GM21529 (cell line): ENCODE results near the gene WASF2.
"Not testable (repeated sequence)": the region's sequence is repeated elsewhere in the genome, so short reads cannot be mapped to it uniquely, and the experiment has no call there.

Experiments used
- ATAC-seq: cut with Tn5 transposase; IDR thresholded peaks from one replicate; pipeline ENCODE4 v1.9.1; 2021; ENCODE audit not compliant: unreplicated experiment

WASF2 gene, protein sequence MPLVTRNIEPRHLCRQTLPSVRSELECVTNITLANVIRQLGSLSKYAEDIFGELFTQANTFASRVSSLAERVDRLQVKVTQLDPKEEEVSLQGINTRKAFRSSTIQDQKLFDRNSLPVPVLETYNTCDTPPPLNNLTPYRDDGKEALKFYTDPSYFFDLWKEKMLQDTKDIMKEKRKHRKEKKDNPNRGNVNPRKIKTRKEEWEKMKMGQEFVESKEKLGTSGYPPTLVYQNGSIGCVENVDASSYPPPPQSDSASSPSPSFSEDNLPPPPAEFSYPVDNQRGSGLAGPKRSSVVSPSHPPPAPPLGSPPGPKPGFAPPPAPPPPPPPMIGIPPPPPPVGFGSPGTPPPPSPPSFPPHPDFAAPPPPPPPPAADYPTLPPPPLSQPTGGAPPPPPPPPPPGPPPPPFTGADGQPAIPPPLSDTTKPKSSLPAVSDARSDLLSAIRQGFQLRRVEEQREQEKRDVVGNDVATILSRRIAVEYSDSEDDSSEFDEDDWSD

DNA sequence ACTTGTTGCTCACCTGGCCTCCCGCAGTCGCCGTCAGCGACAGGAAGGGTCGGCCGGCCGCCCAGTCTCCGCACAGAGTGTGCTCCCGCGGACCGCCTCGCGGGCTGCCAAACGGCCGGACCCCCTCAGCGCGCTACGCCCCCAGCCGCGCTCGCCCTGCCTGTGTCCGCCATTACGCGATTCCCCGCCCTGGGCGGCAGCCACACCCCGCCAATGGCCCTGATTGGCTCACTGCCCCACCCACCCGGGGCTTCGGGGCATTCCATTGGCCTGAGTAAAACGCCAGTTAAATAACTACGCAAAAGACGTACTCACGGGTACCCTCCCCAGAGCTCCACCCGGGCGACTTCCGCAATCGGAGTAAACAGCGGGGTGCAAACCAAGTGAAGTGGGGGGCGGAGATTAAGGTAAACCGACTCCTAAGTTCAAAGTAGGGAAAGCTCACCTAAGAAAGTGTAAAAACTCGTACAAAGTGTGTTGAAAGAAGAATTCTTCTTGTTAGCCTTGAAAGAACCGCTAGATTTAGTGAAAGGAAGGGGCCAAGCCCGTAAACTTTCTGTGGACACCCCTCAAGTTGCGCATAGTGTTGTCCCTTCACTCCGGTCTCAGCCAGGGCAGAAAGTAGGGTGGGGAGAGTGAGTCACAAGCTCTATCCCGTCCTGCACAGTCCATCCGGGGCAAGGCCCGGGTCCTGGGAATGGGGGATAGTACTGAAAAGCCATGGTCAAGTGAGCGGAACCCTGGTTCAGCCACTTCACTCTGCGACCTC, at the start of gene WASF2:
WASF2 (minus strand) TSS at position 195 of the 769 bp plus-strand sequence. CDS start 61,277 bp downstream, outside the sequence.
- peak; percentile 84 for ATAC-seq

DNA sequence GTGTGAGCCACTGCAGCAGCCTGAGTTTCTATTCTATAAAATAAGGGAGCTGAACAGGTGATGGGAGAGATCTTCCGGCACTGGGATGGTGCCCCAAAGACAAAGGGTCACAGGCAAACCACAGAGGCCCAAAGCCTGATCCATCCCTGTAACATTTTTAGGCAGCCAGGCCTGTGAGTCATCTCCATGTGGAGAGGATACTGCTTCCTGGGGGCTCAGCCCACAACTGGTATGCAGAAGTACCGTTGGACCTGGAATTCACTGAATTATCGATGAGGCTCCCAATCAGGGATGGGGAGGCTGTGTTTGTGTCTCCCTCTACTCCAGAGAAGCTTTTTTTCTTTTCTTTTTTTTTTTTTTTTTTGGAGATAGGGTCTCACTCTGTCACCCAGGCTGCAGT, 48.8 kb upstream of the WASF2 start:
- ATAC-seq = no peak

DNA sequence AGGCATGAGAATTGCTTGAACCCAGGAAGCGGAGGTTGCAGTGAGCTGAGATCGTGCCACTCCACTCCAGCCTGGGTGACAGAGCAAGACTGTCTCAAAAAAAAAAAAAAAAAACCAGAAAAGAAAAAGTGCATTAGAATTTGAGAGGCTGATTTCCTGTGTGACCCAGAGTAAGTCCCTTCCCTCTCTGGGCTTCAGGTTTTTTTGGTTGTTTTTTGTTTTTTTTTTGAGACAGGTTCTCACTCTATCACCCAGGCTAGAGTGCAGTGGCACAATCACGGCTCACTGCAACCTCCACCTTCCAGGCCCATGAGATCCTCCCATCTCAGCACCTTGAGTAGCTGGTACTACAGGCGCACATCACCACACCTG, 48.3 kb upstream of the WASF2 start:
- not testable (repeated sequence) for ATAC-seq

DNA sequence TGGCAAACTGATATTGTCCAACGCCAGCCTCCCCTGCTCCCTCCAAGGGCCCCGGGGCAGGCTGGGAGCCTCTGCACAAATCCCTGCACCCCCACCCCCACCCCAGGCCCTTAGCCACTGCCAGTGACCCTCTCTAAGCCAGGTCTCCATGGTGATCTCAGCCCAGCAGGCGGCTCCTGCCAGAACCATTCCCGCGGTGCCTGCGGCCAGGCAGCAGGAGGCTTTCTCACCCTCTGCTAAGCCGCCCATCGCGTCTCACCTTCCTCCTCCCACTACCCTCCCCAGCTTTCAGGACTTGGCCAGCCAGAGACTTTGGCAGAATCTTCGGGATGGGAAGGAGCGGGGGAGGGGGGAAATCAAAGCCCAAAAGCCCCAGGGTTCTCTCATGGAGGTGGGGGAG, 46.8 kb upstream of the WASF2 start:
- ATAC-seq = no peak

DNA sequence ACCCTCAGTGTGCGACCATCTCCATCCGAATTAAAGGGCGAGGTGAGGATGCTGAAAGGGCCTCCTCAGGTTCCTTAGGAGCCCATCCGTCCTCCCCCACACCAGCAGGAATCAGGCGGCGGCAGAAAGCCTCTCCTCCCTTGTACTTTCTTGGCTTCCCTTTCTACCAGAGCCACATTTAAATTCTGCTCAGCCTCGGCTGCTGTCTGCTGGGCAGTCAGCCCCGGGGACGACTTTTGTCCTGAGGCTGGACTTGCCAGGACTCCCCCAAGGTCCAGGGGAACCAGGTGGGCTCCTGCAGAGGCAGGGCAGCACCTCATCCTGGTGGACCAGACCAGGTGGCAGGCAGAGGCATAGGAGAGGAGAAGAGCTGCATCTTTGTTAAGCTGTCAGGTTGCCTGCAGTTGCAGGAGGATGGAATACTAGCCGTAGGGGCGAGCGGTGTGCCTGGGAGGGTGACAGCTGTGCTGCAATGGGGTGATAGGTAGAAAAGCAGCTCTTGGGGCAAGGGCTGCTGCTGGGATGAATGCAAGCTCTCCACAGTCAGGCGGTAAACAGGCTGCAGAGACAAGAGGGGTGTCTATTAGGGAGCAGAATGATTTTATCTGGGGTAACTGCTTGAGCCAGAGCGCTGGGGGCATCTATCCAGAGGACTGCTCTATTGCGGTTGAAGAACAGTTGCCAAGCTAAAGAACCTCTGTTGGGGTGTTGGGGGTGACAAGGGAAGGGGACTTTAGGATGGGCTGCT, 46.2 kb upstream of the WASF2 start:
- ATAC-seq = no peak

DNA sequence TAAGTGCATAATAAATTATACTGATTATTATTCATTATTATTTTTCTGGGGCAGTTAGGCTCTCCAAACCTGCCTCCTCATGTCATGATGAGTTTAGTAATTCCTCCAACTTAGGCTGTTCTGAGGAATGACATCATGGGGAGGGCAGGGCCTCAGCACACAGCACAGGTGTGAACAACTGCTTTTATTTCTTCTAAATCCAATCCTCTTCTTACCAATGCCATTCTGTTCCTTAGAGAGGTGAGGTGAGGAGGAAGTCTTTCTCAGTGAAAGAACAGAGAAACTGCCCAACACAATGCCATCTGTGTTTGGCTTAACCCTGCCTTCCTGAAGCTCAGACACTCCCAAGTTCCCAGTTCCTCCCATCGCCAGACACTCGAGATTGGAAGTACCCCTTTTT, 45.4 kb upstream of the WASF2 start:
- no peak for ATAC-seq

DNA sequence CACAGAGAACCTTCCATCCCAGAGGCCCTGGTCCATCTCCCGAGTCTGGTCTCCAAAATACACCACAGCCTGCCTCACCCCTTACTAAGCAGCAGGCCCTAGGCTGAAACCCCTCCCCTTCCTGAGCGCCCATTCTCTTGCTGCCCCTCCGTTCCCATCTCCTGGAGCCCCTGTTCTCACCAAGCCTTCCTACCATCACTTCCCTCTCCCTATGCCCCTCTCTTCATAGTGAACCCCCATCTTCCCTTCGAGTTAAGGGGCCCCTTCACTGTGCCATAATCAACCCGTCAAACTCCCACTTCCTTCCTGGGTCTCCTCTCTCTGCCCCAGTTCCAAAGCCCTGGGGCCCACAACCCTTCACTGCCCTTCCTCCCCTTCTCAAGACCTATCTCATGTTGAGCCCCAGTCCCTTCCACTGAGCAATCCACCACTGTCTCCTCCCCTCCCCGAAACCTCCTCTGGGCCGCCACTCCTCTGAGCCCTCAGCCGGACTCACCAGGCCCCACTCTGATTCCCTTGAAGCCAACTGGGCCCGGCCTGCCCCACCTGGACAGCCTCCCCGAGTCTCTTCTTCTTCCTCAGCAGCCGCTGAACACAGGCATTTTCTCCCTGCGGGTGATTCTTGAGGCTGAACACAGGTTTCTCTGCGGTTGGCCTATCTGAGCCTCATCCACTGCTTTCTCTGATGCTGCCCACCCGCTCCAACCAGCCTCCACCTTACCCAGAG, 42.2 kb upstream of the WASF2 start:
- no peak for ATAC-seq

DNA sequence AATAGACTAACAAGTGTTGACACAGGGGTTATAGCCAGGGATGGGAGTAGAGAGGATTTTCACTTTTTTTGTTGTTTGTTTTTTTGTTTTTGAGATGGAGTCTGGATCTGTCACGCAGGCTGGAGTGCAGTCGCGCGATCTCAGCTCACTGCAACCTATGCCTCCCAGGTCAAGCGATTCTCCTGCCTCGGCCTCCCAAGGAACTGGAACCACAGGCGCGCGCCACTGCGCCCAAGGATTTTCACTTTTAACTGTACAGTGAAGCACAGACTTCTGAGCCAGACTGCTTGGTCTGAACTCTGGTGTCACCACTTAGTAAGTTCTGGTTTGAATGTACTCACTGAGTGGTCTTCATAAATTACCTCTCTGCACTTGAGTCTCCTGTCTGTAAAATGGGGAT, 40.2 kb upstream of the WASF2 start:
- ATAC-seq = no peak

DNA sequence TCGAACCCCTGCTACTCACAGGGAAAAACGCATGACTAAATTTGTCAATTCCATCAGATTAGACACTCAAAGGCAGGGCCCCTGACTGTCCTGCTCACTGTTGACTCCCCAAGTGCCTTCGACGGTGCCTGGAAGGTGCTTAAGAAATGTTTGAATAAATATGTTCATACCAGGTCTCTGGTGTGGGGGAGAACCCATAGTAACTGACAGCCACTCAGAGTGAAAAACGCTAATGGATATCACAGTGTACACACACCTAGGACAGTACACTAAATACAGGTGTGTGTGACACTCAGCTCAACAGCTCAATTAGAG, 39.7 kb upstream of the WASF2 start:
- no peak for ATAC-seq

DNA sequence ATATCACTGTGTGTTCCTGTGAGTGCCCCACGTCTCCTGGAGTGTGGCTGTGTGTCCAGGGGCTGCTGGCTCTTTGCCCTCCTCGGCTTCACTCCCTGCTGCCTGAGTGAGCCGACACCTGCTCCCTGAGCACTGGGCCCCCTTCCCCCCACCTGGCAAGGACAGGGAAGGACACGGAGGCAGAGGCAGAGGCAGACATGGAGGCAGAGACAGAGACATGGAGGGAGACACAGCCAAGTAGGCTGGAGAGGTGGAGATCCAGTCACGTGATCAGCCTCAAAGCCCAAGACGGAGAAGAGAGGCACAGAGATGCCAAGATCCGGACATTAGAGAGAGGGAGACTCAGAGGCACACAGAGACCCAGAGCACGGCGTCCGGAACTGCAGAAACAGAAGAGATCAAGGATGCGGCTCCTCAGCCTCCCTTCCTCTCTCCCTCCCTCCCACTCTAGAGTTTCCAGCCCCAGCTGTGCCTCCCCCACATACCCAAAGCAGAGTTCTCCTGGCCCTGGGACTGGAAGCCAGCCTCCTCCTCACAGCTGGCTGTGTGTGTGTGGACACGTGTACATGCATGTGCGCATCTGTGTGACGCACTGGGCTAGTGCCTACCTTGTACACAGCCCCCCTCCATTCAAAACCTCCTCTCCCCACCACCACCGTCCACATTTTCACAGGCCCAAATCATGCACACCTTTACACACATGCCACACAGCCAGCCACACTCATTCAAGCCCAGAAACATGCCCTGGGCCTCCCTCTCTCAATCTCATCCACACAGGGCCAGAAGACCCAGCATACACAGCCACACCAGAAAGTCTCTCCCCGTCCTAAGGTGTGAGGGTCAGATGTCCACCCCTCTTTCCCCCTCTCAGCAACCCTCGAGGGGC, 39.1 kb upstream of the WASF2 start:
- no peak for ATAC-seq

DNA sequence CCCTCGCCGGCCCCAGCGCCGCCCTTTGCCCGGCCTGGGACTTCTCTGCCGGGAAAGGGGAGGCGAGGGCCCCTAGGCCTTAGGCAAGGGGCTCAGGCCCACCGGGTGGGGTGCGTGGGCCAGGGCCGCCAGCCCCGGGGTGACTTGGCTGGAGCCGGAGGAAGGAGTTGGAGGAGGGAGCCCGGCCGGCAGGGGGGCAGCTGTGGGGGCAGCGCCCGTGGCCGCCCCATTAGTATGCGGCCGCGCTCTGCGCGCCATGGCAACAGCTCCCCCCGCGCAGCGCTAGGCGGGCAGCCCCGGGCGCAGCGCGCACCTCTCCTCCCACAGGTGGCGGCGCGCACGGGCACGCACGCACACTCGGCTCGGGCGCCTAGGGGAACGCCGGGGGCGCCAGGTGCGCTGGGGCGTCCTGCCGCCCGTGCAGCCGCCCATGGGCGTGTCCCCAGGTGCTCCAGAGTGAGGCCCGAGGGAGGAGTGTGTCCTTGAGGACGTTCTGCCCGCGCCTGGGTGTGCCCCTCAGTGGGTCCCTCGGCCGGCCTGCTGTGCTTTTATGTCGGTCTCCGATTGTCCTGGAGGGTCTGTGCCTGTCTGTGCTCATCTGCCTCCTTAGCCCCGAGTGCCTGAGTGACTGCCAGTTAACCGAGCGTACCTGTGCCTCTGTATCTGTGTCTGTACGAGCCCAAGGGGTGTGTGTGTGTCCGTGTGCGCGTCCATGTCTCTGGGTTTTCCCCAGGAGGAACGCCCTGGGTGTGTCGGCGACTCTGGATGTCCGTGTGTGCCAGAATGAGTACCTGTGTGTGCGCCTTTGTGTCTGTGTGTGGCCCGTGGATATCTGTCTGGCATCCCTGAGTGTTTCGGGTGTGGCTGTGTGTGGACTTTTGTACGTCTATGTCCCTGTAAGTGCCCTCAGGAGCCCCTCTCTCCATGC, 38.2 kb upstream of the WASF2 start:
- ATAC-seq = no peak

DNA sequence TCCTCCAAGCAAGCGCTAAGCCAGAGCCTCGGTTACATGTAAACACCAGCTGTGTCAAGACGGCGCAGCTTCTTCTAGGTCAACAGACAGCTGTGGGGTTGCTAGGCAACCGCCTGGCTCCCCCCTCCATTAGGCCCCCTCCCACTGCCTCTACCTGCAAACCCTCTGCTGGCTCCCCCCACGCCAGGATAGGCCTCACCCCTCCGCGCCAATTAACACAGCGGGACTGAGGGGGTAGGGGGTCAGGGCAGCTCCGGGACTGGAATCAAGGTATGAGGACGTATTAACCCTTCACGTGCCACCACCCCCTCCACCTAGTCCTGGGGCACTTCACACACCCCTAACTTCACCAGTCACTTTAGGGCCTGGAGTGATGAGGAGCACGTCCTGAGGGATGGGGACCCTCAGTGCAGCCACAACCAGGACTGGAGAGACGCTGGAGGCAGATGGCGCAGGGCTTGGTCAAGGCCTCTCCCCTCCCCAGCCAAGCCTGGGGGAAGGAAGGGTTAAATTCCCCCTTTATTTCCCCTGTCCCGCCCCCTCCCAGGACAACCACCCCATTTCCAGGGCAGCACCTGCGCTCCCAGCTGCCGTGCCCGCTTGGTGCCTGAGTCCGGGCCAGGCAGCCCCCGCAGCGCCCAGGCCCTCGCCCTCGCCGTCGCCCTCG, 37.4 kb upstream of the WASF2 start:
- no peak for ATAC-seq

DNA sequence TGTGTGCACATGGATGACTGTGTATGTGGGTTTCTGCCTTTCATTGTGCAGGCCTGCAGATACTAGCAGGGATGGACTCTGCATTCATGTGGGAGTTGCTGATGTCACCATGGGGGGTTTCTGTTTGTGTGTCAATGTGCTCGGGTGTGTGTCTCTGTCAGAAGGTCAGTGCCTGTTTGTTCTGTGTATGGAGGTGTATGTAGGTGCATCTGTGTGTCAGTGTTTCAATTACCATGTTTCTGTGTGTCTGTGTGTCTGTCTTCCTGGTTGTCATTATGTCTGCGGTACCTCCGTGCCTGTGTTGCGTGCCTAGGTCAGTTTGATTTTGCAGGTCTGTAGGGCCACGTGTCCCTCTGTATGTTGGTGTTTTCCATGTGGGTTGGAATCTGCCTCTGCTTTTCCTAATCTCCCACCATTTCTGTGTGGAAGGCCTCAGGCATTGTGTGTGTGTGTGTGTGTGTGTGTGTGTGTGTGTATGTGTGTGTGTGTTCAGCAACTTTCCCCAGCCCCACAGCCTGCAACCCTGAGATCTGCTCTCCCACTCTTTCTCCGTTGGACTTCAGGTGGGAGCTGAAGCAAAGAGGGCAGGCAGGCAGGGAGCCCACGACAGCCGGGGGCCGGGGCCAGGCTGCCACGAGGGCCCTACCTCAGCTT, 36.7 kb upstream of the WASF2 start:
- no peak for ATAC-seq

DNA sequence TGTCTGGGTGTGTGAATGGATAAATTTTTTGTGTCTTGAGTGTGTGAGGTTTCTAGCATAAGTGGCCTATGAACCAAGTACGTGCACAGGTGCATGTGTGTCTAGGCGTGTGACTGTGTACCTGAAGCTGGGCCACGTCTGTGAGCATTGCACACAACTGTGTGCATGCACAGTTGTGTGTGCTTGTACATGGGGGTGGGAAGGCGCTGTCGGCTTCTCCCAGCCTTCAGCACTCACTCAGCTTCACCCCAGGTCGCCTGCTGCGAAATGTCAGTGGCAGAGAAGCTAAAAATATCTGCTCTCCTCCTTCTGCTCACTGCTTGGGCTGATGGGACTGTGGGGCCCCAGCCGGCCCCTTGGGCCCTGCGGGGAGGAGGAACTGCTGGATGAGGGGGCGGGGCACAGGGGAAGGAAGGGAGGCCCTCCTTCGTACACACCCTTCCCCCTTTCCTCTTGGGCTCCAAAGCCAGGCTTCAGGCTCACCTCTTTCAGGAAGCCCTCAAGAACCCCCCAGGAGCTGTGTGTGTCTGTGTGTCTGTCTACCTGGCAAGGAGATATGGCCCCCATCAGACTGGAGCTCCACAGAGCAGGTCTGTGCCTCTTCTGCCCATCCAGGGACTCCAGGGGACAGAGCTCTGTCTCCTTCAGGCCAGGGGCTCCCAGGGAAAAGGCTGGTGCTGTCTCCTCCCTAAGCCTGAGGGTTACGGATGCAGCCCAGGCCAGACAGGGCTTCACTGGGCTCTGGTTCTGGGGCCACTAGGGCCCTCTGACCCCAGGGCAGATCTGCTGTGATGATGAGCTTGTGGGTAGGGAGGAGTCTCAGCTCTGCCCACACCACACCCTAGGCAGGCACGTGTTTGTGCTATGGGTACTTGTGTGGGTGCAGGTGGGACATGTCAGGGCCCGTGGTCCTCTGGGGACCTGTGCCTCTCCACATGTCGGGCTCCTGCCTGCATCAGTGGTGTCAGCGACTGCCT, 35.6 kb upstream of the WASF2 start:
- ATAC-seq = peak; percentile 51

DNA sequence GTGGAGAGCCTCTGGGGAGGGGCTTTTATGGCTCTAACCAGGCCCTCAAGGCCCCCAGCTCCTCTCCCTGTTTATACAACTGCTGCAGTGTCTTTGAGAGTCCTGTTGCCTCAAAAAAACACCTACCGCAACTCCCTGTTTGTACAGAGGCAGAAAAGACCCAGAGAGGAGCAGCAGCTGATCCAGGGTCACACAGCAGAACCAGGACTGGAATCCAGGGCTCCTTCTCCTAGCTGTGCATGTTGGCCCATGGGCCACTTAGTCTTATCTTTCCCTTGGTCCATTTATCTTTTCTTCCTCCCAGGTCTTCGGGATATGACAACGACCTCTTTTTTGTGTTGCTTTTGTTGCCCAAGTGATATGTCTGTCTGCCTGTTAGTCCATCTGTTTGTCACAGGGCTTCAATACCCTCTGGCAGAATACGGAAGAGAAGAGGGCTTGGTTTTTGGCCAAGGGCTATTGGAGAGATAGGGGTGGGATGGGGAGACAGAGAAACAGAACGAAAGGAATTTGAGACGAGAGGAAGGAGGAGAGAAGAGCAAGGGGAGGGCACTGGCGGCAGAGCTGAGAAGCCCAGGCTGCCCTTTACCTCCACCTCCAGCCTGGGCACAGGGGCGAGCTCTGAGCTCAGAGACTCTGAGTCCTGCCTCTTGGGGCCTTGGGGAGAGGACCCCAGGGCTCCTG, 33.5 kb upstream of the WASF2 start:
- ATAC-seq = no peak
